NCI-H2107 (cell line): ENCODE results near the gene TOPBP1.
"Not testable (repeated sequence)": the region's sequence is repeated elsewhere in the genome, so short reads cannot be mapped to it uniquely, and the experiment has no call there.

ENCODE experiments used
- DNase-seq: peaks from one replicate; lab custom pipeline; 2025; lab: John Stamatoyannopoulos, UW

TOPBP1 gene

DNA sequence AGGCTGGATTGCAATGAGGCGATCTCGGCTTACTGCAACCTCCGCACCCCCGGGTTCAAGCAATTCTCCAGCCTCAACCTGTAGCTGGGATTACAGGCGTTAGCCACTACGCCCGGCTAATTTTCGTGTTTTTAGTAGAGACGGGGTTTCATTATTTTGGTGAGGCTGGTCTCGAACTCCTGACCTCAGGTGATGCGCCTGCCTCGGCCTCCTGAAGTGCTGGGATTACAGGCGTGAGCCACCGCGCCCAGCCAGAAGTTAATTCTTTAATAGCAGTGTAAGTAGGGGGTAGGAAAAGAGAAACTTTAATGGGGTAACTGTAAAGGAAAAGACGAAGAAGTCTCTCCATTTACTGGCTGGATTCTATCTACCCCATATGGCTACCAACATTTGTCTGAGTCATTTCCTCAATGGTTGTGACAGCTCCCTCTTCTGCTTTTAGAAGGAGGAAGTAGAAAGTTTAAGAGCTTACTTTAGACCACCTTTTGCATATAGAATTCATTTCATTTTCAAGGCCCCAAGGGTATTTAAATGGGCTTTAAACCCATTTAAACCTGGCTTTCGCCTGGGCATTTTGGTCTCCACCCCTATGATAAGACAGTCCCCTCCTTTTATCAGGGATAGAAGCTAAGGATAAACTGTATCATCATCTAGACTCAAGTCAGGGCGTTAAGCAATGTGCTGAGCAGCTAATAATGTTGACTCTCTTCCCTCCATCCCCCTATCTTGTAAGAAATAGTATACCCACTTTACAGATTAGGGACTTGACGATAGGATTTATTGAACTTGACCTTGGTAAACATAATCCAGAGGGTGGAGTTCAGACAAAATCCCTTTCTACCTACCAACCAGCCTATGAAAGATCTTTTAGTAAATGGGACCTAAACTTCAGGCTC, 89.3 kb downstream of the TOPBP1 start:
- DNase-seq, result no peak

DNA sequence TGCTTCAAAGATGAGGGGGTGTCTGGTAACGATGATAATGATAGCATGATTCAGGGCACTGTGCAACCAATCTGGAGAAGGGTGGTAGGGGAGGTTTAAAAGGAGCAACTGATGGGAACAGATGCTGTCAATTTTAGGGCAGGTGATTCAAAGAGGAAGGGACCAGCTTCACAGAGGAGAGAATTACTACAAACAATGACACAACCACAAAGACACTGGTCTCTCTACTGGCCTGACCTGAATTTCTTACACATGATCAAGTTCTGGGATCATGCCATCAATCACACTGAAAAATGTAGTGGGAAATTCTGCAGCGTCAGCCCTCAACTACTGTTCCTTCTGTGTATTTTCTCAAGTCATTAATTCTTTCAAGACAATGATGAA, 90.8 kb downstream of the TOPBP1 start:
- DNase-seq, result no peak

DNA sequence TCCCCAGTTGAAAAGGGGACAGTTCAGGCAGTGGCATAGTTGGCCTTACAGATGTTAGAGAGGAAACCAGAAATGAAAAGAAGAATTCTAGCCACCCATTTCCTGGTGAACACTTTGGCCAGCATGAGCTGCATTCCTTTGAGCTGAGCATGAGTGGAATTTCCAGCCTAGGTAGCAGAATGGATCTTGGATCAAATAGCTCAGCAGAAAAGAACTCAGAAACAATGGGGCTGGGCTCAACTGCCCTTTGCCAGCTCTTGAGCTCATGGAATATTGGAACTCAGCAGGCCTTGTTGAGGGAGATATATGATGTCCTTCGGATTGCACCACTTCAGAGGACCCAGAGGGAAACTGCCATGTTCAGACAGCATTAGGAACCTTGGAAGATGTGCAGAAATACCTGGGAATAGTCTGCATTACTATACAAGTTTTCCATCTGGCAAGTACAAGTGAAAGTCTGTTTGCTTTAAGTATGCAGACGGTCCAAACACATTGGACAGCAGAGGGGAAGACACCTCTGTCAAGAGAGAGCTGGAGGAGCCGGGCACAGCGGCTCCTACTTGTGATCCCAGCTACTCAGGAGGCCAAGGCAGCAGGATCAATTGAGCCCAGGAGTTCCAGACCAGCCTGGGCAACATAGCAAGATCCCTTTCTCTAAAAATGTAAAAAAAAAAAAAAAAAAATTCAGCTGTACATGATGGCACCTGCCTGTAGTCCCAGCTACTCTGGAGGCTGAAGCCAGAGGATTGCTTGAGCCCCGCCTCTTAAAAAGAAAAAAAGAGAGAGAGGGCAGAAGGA, 91.4 kb downstream of the TOPBP1 start:
- DNase-seq, result no peak

DNA sequence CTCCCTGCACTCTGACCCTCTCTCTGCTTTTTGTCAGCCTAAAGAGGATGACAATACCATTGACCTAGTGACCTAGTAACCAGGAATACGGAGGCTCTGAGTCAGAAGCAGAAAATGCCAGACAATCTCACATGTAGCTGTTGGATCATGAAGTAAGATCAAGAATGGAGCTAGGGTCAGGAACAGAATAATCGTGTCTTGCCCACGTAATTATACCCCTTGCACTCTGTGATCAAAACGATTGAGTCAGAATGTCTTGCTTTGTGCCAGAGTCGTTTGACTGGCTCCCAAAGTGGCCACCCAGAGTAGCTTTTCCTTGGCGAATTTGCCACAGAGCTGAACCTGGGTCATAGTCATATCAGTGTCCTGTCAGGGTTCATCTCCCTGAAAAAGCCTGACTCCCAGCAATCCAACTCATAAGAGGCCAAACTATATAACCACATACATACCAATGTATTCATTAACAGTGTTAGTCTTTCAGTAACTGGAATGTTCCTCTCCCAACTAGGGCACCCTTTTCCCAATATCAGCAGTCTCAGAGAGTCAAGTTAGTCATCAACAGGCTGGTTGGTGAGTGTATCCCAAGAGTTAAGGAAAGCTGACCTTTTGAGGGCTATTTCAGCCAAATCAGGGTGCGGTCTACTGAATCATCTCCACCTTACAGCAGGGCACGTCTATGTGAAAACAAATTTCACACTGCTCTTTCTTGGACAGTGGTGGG, 93.3 kb downstream of the TOPBP1 start:
- no peak for DNase-seq

DNA sequence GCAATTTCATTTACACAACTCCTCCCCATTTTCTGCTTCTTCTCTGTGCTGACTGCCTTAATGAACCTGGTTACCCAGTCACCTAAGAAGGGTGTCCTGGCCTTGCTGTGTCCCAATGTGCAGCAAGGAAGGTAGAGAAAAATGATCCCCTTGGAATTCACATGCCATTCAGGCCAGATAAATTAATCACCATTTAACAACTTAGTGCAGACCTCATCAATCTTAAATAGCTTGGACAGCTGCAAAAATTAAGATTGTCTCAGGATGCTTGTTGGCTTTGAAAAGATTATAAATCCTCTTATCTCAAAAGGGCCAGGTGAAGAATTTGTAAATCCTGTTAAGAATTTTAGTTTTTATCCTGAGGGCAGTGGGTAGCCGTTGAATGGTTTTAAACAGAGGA, 97.9 kb downstream of the TOPBP1 start:
- DNase-seq, result no peak

DNA sequence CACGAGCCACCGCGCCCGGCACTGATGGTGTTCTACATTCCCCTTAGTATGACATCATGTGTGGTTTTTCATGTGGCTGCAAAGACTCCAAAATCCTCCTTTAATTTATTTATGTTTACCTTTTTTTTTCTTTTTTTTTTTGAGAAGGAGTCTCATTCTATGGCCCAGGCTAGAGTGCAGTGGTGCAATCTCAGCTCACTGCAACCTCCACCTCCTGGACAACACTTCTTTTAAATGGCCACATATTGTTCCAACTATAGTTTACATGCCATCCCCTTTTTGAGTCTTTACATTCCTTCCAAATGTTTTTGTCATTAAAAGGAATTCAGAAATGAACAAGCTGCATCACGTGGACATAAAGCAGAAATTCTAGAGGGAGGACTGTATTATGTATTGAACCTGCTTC, 98.6 kb downstream of the TOPBP1 start:
- no peak for DNase-seq

DNA sequence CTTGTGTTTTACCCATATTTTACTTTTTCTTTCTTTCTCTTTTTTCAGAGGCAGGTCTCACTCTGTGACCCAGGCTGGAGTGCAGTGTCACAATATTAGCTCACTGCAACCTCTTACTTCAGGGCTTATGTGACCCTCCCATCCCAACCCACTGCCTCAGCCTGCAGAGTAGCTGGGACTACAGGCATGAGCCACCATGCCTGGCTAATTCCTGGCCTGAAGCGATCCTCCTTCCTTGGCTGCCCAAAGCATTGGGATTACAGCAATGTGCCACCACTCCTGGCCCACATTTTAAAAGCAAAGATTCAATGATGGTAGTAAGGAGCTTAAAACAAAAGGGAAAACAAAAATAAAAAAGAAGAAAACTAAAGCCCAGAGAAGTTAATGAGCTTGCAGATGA, 99.4 kb downstream of the TOPBP1 start:
- no peak for DNase-seq

DNA sequence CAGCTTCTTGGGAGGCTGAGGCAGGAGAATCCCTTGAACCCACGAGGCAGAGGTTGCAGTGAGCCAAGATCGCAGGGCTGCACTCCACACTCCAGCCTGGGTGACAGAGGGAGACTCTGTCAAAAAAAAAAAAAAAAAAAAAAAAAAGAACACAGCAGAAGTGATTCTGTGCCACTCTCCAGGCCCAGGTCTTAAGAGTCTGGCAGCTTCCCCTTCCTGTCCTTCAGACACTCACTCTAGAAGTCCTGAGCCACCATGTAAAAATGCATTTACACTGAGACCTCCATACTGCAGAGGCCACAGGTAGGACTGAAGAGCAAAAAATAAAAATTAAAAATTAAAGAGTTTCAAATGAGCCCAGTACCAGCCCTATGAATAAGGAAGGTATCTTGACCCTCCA, 100.1 kb downstream of the TOPBP1 start:
- no peak for DNase-seq

DNA sequence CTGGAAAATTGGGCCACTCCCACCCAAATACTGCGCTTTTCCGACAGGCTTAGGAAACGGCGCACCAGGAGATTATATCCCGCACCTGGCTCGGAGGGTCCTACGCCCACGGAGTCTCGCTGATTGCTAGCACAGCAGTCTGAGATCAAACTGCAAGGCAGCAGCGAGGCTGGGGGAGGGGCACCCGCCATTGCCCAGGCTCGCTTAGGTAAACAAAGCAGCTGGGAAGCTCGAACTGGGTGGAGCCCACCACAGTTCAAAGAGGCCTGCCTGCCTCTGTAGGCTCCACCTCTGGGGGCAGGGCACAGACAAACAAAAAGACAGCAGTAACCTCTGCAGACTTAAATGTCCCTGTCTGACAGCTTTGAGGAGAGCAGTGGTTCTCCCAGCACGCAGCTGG, 110.2 kb downstream of the TOPBP1 start:
- not testable (repeated sequence) for DNase-seq
